GM12872 (cell line): Measurements from ENCODE around the gene PLEKHA8.

ENCODE experiments used
- CTCF ChIP-seq: IDR thresholded peaks from 3 replicates; pipeline ENCODE4 v1.5.1; 2011; ENCODE audit warnings: low read depth, mild to moderate bottlenecking, low read length, moderate library complexity; ENCODE audit not compliant: insufficient read depth

Gene PLEKHA8

GRCh38 chr7:30159698-30160143, 131.5 kb downstream of the PLEKHA8 start:
- peak; percentile 30; the same call in 2 of the 3 replicates for TF ChIP-seq CTCF

- TF ChIP-seq CTCF: no peak
These were observed 132.1 kb downstream of the PLEKHA8 start for GRCh38 chr7:30160329-30160728.

DNA sequence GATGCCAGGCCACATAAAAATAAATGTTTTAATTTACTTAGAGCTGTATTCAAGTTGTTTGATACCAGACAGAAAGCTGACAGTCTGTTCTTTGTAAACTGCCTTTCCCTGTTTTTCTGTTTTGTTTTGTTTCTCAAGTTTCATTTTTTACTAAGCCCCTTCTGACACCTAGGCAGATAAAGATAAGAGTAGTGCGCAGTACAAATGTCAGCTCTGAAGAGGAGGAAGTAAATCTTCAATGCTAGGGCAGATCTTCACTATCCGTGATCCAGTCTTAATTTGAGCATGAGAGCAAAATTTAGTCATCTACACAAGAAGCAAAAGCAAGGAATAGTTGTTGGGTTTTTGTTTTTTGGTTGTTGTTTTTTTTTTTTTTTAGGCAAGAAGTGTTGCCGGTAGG, 133.9 kb downstream of the PLEKHA8 start:
- TF ChIP-seq CTCF: no peak

- TF ChIP-seq CTCF: no peak
These were observed 134.5 kb downstream of the PLEKHA8 start for GRCh38 chr7:30162622-30163124.

GRCh38 chr7:30163231-30163894, 135.2 kb downstream of the PLEKHA8 start:
- TF ChIP-seq CTCF: no peak

- TF ChIP-seq CTCF: peak; percentile 61
These were observed 136.4 kb downstream of the PLEKHA8 start for GRCh38 chr7:30164567-30164966.

DNA sequence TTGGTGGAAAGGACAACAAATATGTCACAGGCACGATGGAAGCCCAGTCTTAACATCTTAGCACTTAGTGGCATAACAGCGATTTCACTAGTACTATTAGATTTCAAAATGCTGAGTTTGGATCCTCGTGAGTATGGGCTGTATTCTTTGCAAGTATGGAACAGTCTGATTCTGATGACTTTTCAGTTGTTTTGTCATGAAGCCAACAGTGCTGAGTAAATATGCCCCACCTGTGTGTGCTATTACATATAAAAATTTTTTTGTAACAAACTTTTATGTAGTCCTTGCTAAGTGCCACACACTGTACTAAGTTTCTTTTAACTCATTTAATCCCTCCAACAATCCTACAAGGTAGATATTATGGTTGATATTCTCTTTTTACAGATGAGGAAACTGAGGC, 137.4 kb downstream of the PLEKHA8 start:
- TF ChIP-seq CTCF: no peak
